ENCODE data around the gene TOB2. TPM values are rescaled to one million over a fixed set of nuclear protein-coding genes. Genes with fewer than 3 reads are reported as not detected.
A peak's percentile ranks its signal among the peaks of the same experiment; 100 is the strongest.
"Not testable (repeated sequence)": the region's sequence is repeated elsewhere in the genome, so short reads cannot be mapped to it uniquely, and the experiment has no call there.

The TOB2 gene
- total RNA-seq, 1 donor from 2014 or later, result 26.9 TPM

DNA sequence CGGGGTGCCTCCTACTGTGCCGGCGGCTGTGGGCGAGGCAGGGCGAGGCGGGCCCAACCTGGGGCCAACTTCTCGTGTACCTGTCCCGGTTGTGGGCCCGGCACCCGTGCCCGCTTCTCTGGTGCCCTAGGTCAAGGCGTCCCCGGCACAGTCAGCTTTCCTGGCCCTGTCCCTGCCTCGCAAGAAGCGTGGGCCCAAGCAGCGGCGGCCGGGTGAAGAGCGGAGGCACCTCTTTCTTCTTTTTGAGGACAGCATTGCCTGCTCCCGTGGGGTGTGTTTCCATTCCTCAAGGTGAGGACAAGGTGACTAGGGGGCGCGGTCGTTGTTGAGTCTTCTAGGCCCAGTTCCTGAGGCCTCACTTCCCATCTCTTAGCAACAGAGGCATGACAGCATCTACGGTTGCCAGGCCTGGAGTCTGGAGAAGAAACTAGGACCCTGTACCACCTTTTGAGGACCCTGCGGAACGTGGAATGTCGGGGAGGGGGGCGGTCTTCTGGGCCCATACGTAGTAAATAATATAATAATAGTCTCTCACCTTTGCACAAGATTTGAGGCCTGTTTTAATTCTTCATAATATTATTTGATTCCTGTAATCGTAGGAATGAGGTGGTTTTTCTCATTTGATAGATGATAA, 22.7 kb upstream of the TOB2 start:
- peak; percentile 77 for DNase-seq (ENCODE audit: low spot score)
- intact Hi-C loops (cut with DNase I), result loop anchor here (1.0 to 5.0 kb wide), 2 partner anchors 21 to 48 kb away; no protein-coding TSS in a partner anchor

GRCh38 chr22:41468381-41469217, 22.0 kb upstream of the TOB2 start, which contains the start of the genes ACO2 and PHF5A:
Gene ACO2, plus strand, starts transcription at chr22:41469117. Its CDS starts 30 bp downstream, at chr22:41469147.
Gene PHF5A, minus strand, starts transcription at chr22:41468692. Its CDS starts 39 bp downstream, at chr22:41468653.
- peak; percentile 98 for DNase-seq (ENCODE audit: low spot score)
- intact Hi-C loops (cut with DNase I), result loop anchor here (1.0 to 5.0 kb wide), 2 partner anchors 20 to 49 kb away; no protein-coding TSS in a partner anchor

DNA sequence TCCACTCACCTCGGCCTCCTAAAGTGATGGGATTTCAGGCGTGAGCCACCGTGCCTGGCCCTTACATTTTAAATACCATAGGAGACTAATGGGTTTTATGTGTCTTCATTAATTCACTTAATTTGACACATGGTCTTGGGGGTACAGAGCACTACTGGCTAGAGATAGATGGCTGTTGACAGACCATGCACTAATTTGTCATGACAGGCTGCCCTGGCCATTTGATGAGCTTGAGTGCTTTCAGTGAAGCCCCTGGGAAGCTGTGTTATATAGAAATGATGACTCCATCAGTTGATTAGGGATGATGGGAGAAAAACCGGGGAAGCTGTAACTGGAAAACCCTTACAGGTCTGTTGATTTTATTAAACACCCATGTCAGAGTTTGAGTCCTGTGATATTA, 15.3 kb upstream of the TOB2 start:
- no peak for DNase-seq (ENCODE audit: low spot score)
- intact Hi-C loops (cut with DNase I), result no loop called here

DNA sequence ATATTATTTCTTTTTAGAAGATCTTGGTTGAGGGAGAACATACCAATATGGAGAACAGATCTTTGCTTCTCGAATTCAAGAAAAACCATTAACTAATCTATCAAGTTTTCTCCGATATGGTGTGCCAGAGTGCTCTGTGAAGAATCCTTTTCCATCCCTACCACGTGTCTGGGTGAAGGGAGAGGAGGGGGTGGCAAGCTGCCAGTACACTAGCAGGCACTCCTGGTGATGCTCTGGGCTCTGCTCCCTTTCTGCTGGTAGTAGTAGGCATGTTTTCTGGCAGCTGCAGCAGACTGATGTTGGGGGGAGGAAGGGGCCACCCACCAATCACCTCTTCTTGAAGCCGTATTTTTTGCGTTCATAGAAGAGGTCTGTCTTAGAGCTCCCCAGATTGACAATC, 13.5 kb upstream of the TOB2 start:
- DNase-seq (ENCODE audit: low spot score); intact Hi-C loops (cut with DNase I): not testable (repeated sequence)

DNA sequence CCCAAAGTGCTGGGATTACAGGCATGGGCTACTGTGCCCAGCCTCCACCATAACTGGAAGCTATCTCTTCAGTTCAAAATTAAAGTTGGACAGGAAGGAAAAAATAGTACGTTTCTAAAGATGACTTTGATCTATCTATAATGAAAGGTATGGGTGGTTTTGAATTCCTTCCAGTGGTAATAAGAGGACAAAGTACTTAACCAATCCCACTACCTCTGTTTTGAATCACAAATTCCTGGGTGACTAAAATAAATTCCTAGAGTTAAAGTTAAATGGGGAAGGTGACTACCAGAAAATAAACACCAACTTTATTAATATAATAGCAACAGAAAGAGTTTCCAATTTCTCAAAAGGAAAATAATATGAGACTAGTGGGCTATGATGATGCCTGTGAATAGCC, 12.8 kb upstream of the TOB2 start:
- no peak for DNase-seq (ENCODE audit: low spot score)
- intact Hi-C loops (cut with DNase I), result no loop called here

DNA sequence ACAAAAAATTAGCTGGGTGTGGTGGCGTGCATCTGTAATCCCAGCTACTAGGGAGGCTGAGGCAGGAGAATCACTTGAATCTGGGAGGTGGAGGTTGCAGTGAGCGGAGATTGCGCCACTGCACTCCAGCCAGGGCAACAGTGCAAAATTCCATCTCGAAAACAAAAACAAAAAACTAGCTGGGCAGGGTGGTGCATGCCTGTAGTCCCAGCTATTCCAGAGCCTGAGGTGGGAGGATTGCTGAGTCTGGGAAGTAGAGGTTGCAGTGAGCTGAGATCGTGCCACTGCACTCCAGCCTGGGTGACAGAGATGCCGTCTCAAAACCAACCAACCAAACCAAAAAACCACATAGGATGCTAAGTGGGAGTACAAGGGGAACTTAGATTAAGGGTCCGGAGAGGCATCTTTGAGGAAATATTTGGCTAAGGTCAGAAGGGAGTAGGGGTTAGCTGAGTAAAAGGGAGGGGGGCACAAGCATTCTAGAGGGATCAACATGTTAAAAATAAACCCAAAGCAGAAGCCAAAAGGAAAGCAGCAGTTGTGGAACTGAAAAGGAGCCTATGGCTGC, 11.6 kb upstream of the TOB2 start:
- intact Hi-C loops (cut with DNase I), result no loop called here
- no peak for DNase-seq (ENCODE audit: low spot score)

DNA sequence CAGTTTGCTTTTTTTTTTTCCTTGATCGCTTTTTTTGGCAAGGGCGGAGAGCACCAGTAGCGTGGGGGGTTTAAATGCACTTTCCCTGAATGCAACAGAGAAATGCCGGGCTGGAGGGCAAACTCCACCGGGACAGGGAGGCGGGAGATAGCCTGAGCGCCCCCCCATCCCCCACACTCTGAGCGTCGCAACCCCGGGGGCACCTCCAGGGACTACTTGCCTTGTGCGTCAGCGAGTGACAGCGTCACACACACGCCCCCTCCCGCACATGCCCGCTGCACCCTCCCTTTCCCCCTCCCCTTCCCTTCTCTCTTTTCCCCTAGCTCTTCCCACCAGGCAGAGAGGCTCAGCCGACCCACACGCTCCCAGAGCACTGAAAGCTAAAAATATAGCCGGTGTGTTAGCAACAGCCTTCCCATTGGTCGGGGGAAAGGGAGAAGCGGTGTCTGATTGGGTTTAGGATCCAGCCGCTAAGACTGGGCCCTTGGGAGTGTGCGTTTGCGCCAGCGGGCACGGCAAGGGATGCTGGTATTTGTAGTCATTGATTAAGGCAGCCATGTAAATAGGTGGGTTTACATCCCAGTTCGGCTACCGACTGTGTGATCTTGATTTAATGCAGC, 1.7 kb upstream of the TOB2 start:
- DNase-seq (ENCODE audit: low spot score), result peak; percentile 96
- intact Hi-C loops (cut with DNase I), result loop anchor here (1.0 to 5.0 kb wide), 3 partner anchors 21 to 356 kb away; partner anchors contain the start of genes ACO2, EP300 and TEF

- intact Hi-C loops (cut with DNase I), result loop anchor here (1.0 to 5.0 kb wide), 3 partner anchors 22 to 355 kb away; partner anchors contain the start of genes ACO2, EP300 and TEF
- DNase-seq (ENCODE audit: low spot score), result peak; percentile 85
Observed at GRCh38 chr22:41447435-41448188, 1.0 kb upstream of the TOB2 start.

GRCh38 chr22:41446057-41446501, 522 bp downstream of the TOB2 start:
- intact Hi-C loops (cut with DNase I), result loop anchor here (5.0 kb wide), 1 partner anchor 354 kb away; the partner anchor contains the start of gene EP300
- peak; percentile 80 for DNase-seq (ENCODE audit: low spot score)

DNA sequence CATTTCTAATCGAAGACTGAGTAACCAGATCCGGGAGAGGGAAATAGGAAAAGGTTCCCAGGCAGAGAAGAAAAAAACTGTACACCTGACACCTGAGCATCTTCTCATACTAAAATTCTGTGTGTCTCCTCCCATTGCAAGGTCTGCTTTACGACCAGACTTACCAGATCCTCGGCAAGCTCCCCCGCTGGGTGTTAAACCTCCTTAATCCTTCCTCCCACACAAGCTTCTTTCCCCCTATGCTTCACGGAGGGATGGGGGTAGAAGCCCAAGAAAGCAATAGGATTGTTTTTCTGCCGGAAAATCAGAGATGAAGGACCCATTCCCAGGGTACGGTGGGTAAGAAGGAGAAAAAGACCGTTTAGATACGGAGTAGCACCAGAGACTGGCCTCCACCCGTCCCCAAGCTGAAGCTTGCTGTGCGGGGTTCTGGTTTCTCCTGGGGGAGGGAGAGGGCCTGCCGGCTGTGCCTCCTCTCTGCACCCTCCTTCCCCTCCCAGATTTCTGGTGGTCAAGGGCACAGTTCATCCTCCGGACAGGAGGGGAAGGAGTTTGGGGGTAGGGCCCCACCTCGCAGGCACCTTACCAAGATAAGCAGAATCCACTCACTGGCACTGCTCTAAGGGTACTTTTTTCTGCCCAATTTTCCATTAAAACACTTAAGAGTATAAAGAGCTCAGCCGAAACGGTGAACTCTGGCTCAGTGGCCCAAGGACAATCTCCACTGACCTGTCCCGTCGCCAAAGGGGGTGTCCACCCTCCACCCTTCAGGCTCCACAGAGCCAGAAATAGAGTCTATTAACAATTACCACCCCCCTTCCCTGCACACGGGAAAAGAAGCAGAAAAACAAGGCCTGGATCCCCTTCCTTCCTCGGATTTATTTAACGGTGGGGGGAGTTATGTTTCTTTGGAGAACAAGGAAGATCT, 1.2 kb downstream of the TOB2 start:
- peak; percentile 77 for DNase-seq (ENCODE audit: low spot score)
- intact Hi-C loops (cut with DNase I), result loop anchor here (2.0 to 5.0 kb wide), 2 partner anchors 27 to 353 kb away; partner anchors contain the start of gene EP300

GRCh38 chr22:41444360-41445128, 2.1 kb downstream of the TOB2 start:
- peak; percentile 96 for DNase-seq (ENCODE audit: low spot score)
- intact Hi-C loops (cut with DNase I), result loop anchor here (2.0 to 5.0 kb wide), 2 partner anchors 26 to 352 kb away; partner anchors contain the start of gene EP300

GRCh38 chr22:41442240-41442792, 4.3 kb downstream of the TOB2 start:
- intact Hi-C loops (cut with DNase I), result no loop called here

DNA sequence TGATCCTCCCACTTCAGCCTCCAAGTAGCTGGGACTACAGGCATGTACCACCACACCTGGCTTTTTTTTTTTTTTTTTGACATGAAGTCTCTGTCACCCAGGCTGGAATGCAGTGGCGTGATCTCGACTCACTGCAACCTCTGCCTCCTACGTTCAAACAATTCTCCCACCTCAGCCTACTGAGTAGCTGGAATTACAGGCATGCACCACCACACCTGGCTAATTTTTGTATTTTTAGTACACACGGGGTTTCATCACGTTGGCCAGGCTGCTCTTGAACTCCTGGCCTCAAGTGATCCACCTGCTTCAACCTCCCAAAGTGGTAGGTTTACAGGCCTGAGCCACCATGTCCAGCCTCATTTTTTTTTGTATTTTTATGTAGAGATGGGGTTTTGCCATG, 6.1 kb downstream of the TOB2 start:
- not testable (repeated sequence) for DNase-seq (ENCODE audit: low spot score)

More at GRCh38 chr22:41442240-41442792, 4.3 kb downstream of the TOB2 start:
- DNase-seq (ENCODE audit: low spot score), result no peak

DNA sequence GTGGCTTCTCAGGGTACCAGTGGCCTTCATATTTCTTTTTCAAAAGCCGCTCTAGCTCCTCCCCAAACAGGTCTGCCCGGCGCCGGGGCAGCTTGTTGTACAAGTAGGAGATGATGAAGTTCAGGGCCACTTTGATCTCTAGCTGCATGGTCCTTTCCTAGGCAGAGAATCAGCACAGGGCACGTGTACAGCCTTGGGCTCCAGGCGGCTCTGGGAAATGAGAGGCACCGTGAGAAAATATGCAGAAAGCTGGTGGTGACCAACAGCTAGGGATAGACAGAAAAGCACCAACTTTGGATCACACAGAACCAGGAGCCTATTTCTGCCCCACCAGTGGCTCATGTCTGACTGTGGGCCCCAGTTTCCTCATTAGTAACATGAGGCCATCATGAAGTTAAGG, 9.4 kb downstream of the TOB2 start:
- no peak for DNase-seq (ENCODE audit: low spot score)
- intact Hi-C loops (cut with DNase I), result no loop called here

More for the DNA sequence above, 6.1 kb downstream of the TOB2 start:
- intact Hi-C loops (cut with DNase I), result not testable (repeated sequence)

GRCh38 chr22:41436322-41437113, 10.1 kb downstream of the TOB2 start:
- intact Hi-C loops (cut with DNase I), result no loop called here
- DNase-seq (ENCODE audit: low spot score), result no peak

DNA sequence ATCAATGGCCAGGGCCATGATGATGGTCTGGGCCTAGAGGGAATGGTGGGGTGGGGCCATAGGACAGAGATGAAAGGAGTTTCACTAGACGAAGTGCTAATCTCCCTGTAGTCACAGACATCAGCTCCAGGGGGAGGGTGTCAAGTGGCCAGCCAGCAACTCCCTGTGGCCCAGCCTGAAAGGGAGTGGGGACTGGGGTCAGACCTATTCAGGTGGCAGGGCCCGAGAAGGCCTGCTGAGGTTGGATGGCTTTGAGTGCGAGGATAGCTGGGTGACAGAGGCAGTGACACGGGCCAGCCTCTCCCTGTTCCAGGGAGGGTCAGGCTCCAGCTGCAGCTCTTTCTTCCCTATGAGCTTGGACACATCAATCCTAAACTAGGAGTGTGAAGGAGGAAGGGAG, 11.0 kb downstream of the TOB2 start:
- intact Hi-C loops (cut with DNase I), result no loop called here
- DNase-seq (ENCODE audit: low spot score), result no peak
